Measurements from ENCODE around the gene LRMDA. TPM values are rescaled to one million over a fixed set of nuclear protein-coding genes. Genes with fewer than 3 reads are reported as not detected.

The LRMDA gene
- total and polyA plus RNA-seq, 2 of the 8 experiments (the other 6 are each of a cell fraction or from before 2014, with no cell fraction given) = 0.86 to 2.8 TPM

DNA sequence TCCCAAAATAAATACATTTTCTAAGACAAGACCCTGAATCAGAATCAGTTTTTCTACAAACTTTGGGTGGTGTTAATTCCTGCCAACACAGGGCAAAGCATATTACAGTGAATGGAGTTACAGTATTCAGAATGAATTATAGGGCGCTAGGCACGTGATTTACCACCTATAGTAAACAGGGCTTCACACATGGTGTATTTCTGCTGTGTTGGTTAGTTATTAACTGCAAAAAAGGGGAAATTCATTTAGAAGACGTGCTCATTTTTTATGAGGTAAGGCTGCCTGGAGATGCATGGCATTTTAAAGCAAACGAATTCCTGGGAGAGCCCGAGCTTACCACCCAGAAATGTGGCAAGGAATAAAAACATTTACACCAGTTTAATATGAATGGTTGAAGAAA is 393.8 kb downstream of the LRMDA start:
- FAIRE-seq (no peak), DNase-seq (ENCODE audit: low read depth in 1 of 2, low spot score in 2 of 2) (no peak)
- H2AFZ ChIP-seq (ENCODE audit: low read length) = no peak overlapping the region
- no peak overlapping the region for H2BK5ac ChIP-seq (ENCODE audit: low read depth, low read length)
- H3K79me2 ChIP-seq (ENCODE audit: control insufficient read depth in 1 of 2, insufficient read depth in 2 of 2, low read length in 2 of 2) = no peaks in the 10 kb centered on the region
- H3K27ac ChIP-seq (ENCODE audit: low read depth, low read length) = no peak overlapping the region
- no peak overlapping the region for H3K18ac ChIP-seq (ENCODE audit: extremely low read depth, low read length)
- CTCF ChIA-PET (ENCODE audit: partially characterized antibody) = no interaction called here
- no peaks in the 10 kb centered on the region for H3K27me3 ChIP-seq (replicated peaks in 1 of 4; ENCODE audit: control insufficient read depth in 3 of 4, extremely low read depth in 1 of 4, insufficient read depth in 3 of 4, low read length in 3 of 4)
- H3K9me3 ChIP-seq (ENCODE audit: insufficient read depth in 2 of 2, low read depth in 1 of 2, low read length in 1 of 2) = no peaks in the 10 kb centered on the region
- H3K4me1 ChIP-seq (replicated peaks in 1 of 4; ENCODE audit: control insufficient read depth in 3 of 4, insufficient read depth in 4 of 4, low read length in 3 of 4) = no peaks in the 10 kb centered on the region
- H3K56ac ChIP-seq (replicated peaks; ENCODE audit: insufficient read length, low read depth, low read length) = no peak overlapping the region
- POLR2A ChIA-PET (ENCODE audit: partially characterized antibody) = no interaction called here
- no peak overlapping the region for H2BK120ac ChIP-seq (replicated peaks; ENCODE audit: low read depth, low read length)
- no peak overlapping the region for H3K9ac ChIP-seq (replicated peaks in 1 of 4; ENCODE audit: extremely low read depth in 1 of 4, low read depth in 3 of 4, low read length in 3 of 4)
- H3K79me1 ChIP-seq (ENCODE audit: low read depth, low read length) = no peaks in the 10 kb centered on the region; the same call in 1 of the 2 replicates
- H3K23ac ChIP-seq (ENCODE audit: insufficient read length) = no peak overlapping the region
- H2BK15ac ChIP-seq (ENCODE audit: low read length) = no peak overlapping the region
- H3K4ac ChIP-seq (replicated peaks; ENCODE audit: insufficient read length, low read depth, low read length) = no peak overlapping the region
- H4K20me1 ChIP-seq (replicated peaks in 1 of 2; ENCODE audit: control insufficient read depth in 1 of 2, insufficient read depth in 2 of 2, low read length in 2 of 2) = no peaks in the 10 kb centered on the region
- H3K4me3 ChIP-seq (ENCODE audit: extremely low read depth in 1 of 4, insufficient read depth in 2 of 4, low read depth in 3 of 4, low read length in 4 of 4) = no peak overlapping the region
- H4K8ac ChIP-seq (ENCODE audit: extremely low read depth, insufficient read depth, low read length) = no peak overlapping the region
- H4K91ac ChIP-seq (replicated peaks; ENCODE audit: insufficient read length, low read length) = no peak overlapping the region
- H3K23me2 ChIP-seq (ENCODE audit: low read depth, low read length) = no peaks in the 10 kb centered on the region
- no peak overlapping the region for H4K5ac ChIP-seq (ENCODE audit: insufficient read length, low read depth, low read length)
- no peak overlapping the region for H3K14ac ChIP-seq (ENCODE audit: insufficient read length)
- H2AK5ac ChIP-seq (ENCODE audit: low read depth, low read length) = no peak overlapping the region
- H2BK20ac ChIP-seq (ENCODE audit: low read length) = no peak overlapping the region
- WGBS, 2 experiments (ENCODE audit: extremely low coverage in 1 of 2, insufficient coverage in 1 of 2, insufficient read length in 1 of 2, insufficient replicate concordance in 2 of 2, low coverage in 1 of 2, low lambda C conversion rate in 2 of 2, missing lambda C conversion rate in 1 of 2) = 87% methylated on average over 5 of the region's 5 CpGs; no CpG with 5 or more reads in 1 of the 2 experiments
- H3K4me2 ChIP-seq (ENCODE audit: insufficient read depth in 1 of 2, low read depth in 2 of 2, low read length in 2 of 2) = no peak overlapping the region
- H2BK12ac ChIP-seq (ENCODE audit: low read depth, low read length) = no peak overlapping the region
- no peaks in the 10 kb centered on the region for H3K36me3 ChIP-seq (ENCODE audit: control insufficient read depth in 2 of 4, insufficient read depth in 4 of 4, low read length in 3 of 4)
- TF ChIP-seq GABPA (IDR thresholded peaks at IDR 0.05; ENCODE audit: borderline replicate concordance, insufficient read depth, low read length) (no peak), POLR2A (IDR thresholded peaks at IDR 0.05; ENCODE audit: control extremely low read depth in 1 of 2, low read depth in 2 of 2, low read length in 2 of 2) (no peak), CTBP2 (IDR thresholded peaks at IDR 0.05; ENCODE audit: borderline replicate concordance, insufficient read depth, insufficient read length, low read length) (no peak), HDAC2 (IDR thresholded peaks at IDR 0.05; ENCODE audit: borderline replicate concordance in 1 of 2, low read depth in 2 of 2, low read length in 2 of 2) (no peak), RNF2 (IDR thresholded peaks at IDR 0.05; ENCODE audit: borderline replicate concordance, low read depth, low read length, missing control alignments, poor library complexity, severe bottlenecking) (no peak), MAFK (IDR thresholded peaks at IDR 0.05; ENCODE audit: low read depth, low read length) (no peak), CBX5 (IDR thresholded peaks at IDR 0.05; ENCODE audit: low read depth, low read length) (no peak), CTCF (IDR thresholded peaks at IDR 0.05; ENCODE audit: control extremely low read depth in 1 of 3, insufficient read depth in 1 of 3, low read depth in 1 of 3, low read length in 3 of 3) (no peak), GTF2F1 (IDR thresholded peaks at IDR 0.05; ENCODE audit: borderline replicate concordance, low read depth, low read length) (no peak), CBX8 (IDR thresholded peaks at IDR 0.05; ENCODE audit: borderline replicate concordance, low read depth, low read length) (no peak), BACH1 (IDR thresholded peaks at IDR 0.05; ENCODE audit: low read length) (no peak), POLR2AphosphoS5 (IDR thresholded peaks at IDR 0.05; ENCODE audit: low read depth, low read length) (no peak)
